NCI-H526 treated with DMSO at 0.1 percent for 48 hours (cell line): ENCODE measurements around the gene IQSEC1.

Experiments
- DNase-seq: peaks from one replicate; lab custom pipeline; 2025; lab: John Stamatoyannopoulos, UW

IQSEC1 gene

DNA sequence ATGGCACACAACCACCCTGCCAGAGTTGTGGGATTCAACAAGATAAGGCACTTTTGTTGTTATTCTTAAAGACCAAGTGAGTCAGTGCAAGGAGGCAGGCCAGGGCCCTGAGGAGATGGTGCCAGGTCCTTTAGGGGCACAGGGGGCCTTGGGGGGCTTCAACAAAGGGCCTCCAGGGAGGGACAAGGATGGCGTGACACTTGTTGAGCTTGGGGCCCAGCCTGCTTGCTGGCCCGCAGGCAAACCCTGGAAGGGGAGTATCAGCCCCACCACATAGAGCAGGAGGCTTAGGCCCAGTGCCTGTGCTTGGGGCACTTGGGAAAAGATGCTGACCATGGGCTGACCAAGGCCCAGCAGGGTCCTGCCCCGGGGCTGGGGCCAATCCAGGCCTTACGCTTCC, 5.5 kb downstream of the IQSEC1 start:
- no peak for DNase-seq

- DNase-seq, result no peak
Measured at GRCh38 chr3:13066834-13067233, 6.4 kb downstream of the IQSEC1 start.

GRCh38 chr3:13066236-13066635, 7.0 kb downstream of the IQSEC1 start:
- no peak for DNase-seq

- DNase-seq, result no peak
Measured at GRCh38 chr3:13065727-13066126, 7.5 kb downstream of the IQSEC1 start.

DNA sequence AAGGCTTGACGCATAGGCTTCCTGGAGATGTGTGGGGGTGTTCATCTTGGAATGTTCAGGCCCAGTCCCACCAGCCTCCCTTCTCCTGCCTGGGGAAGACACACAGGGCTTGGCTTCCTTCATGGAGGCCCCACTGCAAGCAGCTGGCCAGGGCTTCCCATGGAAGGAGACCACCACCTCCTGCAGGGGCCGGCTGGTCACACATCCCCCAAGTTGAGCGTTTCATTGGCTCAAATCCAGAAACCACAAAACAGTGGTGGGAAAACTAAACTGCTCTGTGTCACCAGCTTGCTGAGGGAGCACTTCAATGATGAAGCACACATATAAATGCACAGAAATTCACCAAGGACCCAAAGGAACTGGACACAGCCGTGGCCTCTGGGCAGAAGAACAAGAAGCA, 8.3 kb downstream of the IQSEC1 start:
- DNase-seq, result no peak

DNA sequence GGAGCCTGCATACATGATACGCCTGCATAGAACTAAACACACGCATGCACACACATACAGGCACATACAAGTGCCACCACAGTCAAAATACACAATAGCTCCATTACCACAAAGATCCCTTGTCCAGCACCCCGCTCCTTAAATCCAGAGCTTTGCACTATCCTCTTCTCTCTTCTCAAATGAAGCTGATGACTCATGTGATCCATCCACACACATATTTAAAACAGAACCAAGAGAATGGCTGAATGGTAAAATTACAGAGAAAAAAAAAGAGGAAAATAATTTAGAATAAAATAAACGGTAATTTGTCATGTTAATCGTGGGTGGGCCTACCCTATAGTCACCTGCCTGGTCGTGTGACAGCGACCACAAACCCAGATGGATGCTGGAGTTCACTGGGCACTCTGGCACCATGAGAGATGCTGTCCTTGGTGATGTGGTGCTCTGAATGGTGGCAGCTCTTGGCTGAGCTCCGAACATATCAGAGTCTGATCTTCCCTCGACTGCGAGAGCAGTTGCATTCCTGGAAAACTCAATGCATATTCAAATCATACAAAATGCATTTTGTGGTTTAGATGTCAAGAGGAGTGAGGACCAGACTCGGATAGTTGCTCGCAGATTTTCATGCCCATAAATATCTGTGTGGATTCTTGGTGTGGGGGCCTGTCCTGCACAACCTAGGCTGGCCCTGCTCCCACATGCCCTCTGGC, 8.9 kb downstream of the IQSEC1 start:
- DNase-seq, result peak; percentile 35

- no peak for DNase-seq
Measured at GRCh38 chr3:13063225-13063624, 10.0 kb downstream of the IQSEC1 start.

GRCh38 chr3:13062647-13063046, 10.6 kb downstream of the IQSEC1 start:
- no peak for DNase-seq

GRCh38 chr3:13060341-13060910, 12.8 kb downstream of the IQSEC1 start:
- DNase-seq, result no peak

GRCh38 chr3:13058346-13059120, 14.7 kb downstream of the IQSEC1 start:
- no peak for DNase-seq

- DNase-seq, result no peak
Measured at GRCh38 chr3:13057282-13058040, 15.8 kb downstream of the IQSEC1 start.

GRCh38 chr3:13055634-13056033, 17.6 kb downstream of the IQSEC1 start:
- DNase-seq, result no peak

DNA sequence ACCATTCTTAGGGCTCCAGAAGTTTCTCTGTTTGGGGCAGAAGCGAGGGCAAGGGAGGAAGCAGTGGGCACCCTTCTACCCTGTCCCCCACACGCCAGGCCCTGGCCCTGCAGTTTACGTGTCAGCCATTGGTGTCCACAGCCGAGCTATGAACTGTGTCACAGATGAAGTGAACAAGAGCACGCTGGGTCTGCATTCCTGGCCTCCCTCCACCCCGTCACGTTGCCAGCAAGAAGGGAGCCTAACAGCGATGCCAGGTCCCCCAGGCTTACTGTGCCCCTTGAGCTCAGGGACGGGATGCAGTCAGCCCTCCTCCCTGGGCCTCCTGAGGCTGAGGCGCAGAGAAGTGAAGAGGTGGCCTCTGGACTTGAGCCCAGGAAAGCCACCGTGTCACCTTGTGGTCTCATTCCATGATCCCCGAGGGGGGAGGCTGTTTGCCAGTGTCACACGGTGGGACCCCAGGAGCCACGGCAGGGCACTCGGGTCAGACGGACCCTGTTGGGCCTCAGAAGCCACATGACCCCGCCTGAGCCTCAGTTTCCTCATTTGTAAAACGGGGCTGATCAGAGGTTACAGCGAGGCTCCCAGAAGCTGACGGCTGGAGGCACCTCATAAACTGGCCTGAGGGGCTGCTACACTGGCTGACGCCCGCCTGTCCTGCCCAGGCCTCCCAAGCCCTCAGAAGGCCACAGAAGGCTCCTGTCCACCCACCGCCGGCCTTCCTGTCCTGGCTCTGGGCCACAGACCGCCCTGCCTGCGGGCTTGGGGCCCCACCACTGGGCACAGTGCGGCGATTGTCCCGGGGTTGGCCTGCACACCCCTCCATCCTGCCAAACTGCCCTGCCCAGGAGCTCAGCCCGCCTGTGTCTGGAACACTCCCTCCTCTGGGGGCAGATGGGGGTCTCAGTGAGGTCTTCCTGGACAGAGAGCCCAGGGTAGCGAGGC, 18.6 kb downstream of the IQSEC1 start:
- DNase-seq, result no peak

GRCh38 chr3:13053893-13054292, 19.3 kb downstream of the IQSEC1 start:
- DNase-seq, result no peak

GRCh38 chr3:13053420-13053819, 19.8 kb downstream of the IQSEC1 start:
- DNase-seq, result no peak

GRCh38 chr3:13052191-13052820, 20.9 kb downstream of the IQSEC1 start:
- DNase-seq, result no peak

DNA sequence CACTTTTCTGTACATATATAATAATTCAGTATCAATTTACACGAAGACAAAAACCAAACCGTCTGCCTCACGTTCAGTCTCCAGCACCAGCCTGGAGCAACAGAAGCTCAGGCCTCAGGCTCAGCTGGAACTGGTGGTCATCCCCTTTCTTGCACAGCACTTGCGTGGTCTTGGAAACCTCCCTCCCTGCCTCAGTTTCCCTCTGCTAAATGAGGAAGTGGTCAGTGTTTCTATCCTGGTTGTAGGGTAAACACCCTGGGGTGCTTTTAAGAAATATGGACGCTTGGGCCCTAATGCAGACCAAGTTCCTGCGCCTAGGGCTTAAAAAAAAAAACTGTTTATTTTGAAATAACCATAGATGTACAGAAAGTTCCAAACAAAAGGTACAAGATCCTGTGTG, 21.6 kb downstream of the IQSEC1 start:
- DNase-seq, result no peak

GRCh38 chr3:13051066-13051465, 22.2 kb downstream of the IQSEC1 start:
- DNase-seq, result no peak

- DNase-seq, result no peak
Measured at GRCh38 chr3:13050446-13050845, 22.8 kb downstream of the IQSEC1 start.

GRCh38 chr3:13049400-13049799, 23.8 kb downstream of the IQSEC1 start:
- DNase-seq, result no peak
